Fibroblast of skin of left biceps (primary cell): Measurements from ENCODE around the gene C5orf34.
A peak's percentile ranks its signal among the peaks of the same experiment; 100 is the strongest.
"Not testable (repeated sequence)": the region's sequence is repeated elsewhere in the genome, so short reads cannot be mapped to it uniquely, and the experiment has no call there.

Source experiments
- DNase-seq, 2 experiments: peaks; one replicate each; pipeline ENCODE4 v3.0.0-alpha.2; 2013; ENCODE audit warnings: low read depth in 2 of 2

Gene C5orf34

DNA sequence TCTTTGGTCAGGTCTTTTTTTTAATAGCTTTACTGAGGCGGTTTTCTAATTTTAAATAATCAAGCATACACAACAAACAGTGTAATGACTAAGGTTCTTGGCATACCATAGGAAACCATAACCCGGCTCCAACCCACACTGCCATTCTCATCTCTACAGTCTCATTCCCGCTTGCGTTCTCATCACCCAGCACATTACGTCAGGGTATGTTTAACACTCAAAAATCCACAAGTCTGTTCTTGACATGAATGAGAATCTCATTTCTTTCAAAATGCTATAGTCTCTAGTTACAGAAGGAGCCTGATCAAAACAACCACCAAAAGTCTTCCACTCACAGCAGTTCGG lies 505 bp downstream of the C5orf34 start:
- peak in 1 of 2 experiments; percentile 15 for DNase-seq

DNA sequence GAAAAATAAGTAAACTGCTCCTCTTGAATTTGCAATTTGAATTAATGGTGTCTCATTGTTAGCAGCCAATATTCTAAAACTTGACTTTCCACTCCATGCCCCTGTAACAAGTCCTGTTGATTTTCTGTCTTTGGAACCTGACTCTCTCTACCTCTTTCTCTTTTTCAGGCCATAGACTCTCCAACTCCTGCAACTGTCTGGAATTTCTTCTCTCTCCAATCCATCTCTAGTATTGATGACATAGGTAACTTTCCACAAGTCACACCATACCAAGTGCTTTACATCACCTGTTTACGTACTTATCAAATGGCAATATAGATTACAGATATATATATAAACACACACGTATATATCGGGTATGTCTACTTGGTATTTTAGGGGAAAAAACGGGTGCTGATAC lies 923 bp downstream of the C5orf34 start:
- DNase-seq, result no peak

DNA sequence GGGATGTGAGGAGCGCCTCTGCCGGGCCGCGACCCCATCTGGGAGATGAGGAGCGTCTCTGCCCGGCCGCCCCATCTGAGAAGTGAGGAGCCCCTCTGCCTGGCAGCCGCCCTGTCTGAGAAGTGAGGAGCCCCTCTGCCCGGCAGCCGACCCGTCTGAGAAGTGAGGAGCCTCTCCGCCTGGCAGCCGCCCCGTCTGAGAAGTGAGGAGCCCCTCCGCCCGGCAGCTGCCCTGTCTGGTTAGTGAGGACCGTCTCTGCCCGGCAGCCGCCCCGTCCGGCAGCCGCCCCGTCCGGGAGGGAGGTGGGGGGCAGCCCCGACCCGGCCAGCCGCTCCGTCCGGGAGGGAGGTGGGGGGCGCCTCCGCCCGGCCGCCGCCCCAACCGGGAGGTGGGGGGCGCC lies 3.9 kb downstream of the C5orf34 start:
- not testable (repeated sequence) for DNase-seq

DNA sequence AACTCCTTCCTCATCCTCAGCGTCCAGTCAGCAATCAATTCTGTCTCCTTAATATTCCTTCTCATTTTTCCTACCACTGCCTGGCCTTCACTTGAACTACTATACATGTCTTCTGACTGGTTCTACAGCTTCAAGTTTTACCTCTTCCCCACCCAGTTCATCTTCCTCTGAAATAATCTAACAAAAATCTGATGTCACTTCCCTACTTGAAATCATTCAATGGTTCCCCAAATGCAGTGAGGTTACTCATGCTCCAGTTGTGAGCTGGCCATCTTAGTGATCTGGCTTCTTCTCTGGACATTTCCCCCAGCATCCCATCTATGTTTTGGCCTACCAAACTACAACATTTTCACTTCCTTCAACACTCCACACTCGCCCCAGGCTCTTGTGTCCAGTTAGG lies 16.4 kb downstream of the C5orf34 start:
- DNase-seq, result no peak

DNA sequence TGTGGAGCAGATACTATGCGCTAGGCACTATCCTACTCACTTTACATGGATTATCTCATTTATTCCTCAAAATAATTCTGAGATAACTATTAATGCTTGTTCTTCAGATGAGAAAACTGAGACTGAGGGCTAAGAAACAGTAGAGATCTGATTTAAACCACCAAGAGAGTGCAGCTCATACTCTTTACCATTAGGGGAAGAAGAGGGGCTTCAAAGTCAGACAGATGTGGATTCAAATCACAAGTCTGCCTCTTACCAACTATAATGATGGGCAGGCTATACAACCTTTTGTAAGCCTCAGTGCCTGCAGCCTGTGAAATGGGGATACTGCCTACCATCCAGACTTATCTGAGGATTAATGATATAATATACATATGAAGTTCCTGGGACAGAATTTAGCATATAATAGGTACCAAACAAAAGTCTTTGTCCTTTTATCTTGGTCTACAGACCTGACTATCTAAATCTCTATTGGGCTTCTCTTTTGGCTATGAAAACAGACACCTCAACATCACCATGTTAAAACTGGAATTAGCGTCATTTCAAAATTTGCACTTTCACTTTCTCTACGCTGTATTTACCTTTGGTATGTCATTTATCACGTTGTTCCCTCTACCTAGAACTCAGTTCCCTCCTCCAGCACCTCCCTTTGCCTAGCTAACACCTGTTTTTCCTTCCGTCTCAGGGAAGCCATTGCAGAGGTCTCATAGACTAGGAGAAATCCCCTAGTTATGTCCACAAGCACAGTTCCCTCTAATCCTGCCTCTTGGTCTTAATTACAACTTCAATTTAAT lies 17.4 kb downstream of the C5orf34 start:
- no peak for DNase-seq

DNA sequence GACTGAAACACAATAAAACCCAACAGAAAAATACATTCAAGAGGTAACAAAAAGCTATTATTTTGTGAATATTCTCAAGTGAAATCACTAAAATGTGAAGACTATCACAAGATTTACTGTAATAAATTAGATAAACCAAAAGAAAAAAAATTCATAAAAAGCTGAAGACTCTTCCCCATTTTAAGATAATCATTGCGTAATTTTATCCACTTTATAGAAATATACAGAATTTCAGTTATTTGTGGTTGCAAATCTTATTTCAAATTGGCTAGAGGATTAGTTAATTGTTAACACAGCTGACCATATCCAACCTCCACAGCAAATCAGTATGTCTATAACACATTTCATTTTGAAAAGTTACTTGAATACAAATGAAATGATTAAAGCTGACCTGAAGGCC lies 23.6 kb downstream of the C5orf34 start:
- DNase-seq, result no peak

DNA sequence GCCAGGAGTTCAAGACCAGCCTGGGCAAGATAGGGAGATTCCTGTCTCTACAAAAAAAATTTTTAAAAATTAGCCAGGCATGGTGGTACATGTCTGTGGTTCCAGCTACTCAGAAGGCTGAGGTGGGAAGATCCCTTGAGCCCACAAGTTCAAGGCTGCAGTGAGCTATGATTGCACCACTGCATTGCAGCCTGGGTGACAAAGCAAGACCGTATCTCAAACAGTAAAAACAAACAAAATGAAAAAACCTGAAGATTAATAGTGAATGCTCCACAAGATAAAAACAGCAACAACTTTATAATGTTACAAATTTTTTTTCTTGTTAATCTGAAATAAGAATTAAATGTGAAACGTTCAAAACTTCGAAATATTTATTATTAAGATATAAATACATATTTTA lies 28.6 kb downstream of the C5orf34 start:
- DNase-seq, result no peak

DNA sequence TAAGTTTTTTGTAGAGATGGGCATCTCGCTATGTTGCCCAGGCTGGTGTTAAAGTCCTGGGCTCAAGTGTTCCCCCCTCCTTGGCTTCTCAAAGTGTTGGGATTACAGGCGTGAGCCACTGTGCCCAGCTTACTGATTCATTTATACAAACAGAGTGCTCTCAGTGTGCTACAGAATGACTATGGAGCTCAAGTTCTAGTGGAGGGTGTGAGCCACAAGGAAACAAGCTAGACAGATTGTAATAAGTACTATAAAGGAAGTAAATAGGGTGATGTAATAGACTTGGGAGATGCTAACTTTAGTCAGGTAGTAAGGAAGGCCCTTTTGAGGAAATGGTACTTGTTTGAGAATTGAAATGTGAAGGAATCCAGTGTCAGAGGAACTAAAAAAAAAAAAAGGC lies 29.5 kb downstream of the C5orf34 start:
- DNase-seq, result no peak

DNA sequence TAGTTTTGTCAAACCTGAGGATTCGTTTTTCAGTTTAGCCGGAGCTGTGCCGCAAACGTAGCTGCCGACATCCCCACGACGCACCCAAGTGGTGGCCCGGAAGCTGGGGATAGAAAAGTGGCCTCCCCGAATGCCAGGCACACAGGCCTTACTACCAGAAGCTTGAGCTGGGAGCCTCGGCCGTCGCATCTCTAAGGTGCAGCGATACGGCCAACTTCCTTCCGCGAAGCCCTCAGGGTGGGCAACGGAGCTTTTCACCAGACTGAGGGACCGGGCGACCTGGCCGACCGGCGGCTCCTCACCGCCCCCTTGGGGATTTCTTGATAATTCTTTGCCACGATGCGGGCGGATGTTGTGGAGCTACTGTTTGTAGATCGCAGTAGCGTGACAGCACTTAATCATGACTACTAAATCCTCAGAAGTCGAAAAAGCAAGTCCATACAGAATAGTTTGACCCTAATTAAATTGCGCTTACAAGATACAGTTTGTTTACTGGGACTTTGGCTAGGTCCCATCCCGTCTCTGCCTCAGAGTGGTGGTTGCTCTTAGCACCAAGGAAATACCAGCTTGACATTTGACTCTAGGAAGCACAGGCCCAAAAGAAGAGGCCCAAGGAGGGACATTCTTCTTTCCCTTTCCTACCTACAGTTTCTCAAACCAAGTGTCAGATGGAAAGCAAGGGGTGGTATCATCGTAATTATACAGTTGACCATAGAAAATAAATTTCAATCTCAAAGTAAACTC lies 30.7 kb downstream of the C5orf34 start:
- DNase-seq, result peak; percentile 51

DNA sequence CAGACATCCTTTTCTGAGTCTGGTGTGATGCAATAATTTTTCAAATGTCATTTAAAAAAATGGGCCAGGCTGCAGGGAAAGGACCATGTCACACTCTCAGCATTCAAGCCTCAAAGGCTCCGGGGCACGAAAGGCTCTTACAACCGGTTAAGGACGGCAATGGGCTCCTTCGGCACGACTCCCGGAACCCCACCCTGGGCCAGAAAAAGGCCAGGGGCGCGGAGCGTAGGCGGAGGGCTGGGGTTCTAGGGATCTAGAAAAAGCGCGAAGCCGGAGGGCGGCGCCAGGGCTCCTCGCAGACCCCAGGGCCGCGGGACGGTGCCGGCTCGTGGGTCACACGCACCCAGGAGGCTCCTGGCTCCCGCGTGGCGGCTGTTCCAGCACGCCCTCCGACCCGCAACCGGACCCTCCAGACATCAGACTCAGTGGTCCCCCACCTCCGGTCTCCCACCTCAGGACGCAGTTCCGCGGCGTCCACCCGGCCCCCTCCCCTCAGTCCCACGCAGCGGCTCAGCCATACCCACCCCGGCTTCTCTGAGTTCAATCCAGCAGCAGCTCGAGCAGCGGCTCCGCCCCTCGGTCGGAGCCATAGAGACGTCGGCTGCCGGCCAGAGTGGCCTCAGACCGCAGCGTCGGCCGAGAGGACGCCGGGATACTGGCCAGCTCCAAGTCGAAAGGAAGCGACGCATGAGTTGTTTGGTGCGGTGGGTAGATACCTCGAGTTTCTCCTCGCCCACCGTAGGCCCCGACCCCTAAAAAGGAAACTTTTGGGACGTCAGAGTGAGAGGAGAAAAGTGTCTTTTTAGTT lies 31.4 kb downstream of the C5orf34 start, which contains the start of gene TMEM267:
Gene TMEM267, minus strand, starts transcription at position 568 of the 808 bp plus-strand sequence. CDS start 29,896 bp downstream, outside the sequence.
- peak; percentile 83 to 85 for DNase-seq

DNA sequence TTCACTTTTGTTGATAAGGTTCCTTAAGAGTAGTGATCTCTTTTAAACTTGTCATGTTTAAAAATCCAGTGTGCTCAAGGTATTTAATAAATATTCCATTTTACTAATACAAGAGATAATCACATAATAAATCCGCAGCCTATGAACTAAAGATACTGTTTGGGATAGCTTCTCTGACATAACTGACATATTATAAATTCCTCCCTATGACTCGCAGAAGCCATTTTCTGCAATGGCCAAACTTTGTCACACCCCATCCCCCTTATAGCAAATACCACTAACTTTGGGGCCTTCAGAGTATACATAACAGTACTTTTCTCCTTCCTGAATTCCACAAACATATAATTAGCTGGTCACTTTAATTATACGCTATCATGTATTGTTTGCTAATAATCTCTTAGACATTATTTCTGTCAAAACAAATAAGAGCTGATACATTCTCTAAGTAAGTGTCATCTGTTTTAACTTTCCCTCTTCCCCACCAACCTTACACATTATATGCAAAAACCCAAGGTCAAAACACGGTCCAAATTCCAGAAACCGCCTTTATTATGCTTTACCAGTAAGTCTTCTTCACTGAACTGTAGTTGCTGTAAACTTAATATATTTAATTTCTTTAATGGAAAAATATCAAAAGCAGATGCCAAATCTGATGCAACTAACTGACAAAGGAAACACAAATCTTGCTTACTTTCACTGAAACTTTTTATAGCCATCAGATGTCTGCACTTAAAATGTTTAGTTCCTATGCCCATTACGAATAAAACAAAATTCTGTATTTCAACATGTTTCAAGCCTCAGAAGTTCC lies 32.3 kb downstream of the C5orf34 start:
- DNase-seq, result peak; percentile 26 to 35

DNA sequence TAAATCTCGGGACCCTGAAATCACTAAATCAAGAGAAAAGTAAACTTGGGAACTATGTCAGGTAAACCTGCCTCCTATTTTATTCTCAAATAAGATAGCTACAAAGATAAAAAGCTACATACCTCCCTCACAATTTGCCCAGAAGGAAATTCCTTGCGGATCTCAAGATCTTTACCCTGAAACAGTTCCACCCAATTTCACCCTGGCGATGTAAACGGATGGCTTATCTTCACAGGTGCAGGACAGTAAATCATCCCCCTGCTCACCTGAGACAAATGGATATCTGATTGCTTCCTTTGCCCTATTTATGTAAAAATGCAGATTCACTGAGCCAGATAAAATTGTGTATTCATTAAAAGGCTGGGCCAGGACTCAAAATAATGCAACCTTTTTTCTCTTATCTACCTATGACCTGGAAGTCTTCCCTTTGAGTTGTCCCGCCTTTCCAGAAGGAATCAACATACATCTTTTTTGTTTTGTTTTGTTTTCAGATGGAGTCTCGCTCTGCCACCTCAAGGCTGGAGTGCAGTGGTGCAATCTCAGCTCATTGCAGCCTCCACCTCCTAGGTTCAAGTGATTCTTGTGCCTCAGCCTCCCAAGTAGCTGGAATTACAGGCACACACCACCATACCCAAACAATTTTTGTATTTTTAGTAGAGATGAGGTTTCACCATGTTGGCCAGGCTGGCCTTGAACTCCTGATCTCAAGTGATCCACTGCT lies 45.1 kb downstream of the C5orf34 start:
- no peak for DNase-seq

DNA sequence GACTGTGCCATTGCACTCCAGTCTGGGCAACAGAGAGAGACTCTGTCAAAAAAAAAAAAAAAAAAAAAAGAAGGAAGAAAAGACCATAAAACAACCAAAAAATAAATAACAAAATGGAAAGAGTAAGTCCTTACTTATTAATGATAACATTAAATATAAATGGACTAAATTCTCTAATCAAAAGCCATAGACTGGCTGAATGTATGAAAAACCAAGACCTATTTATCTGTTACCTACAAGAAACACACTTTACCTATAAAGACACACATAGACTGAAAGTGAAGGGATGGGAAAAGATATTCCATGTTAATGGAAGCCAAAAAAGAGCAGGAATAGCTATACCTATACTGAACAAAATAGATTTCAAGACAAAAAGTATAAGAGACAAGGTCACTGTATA lies 47.8 kb downstream of the C5orf34 start:
- DNase-seq, result no peak

DNA sequence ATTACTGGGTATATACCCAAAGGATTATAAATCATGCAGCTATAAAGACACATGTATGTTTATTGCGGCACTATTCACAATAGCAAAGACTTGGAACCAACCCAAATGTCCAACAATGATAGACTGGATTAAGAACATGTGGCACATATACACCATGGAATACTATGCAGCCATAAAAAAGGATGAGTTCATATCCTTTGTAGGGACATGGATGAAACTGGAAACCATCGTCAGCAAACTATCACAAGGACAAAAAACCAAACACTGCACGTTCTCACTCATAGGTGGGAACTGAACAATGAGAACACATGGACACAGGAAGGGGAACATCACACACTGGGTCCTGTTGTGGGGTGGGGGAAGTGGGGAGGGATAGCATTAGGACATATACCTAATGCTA lies 49.5 kb downstream of the C5orf34 start:
- not testable (repeated sequence) for DNase-seq

DNA sequence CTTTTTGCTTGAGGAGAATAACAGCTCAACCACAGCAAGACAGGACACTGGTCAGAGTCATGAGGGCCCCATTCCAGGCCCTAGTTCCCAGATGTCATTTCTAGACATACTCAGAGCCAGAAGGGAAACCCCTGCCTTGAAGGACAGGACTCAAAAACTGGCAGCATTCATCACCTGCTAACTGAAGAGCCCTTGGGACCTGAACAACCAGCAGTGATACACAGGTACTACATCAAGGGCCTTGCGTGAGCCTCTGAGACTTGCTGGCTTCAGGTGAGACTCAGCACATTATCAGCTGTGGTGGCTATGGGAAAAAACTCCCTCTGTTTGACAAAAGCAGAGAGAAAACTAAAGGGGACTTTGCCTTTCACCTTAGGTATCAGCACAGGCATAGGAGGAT lies 53.9 kb downstream of the C5orf34 start:
- no peak for DNase-seq

DNA sequence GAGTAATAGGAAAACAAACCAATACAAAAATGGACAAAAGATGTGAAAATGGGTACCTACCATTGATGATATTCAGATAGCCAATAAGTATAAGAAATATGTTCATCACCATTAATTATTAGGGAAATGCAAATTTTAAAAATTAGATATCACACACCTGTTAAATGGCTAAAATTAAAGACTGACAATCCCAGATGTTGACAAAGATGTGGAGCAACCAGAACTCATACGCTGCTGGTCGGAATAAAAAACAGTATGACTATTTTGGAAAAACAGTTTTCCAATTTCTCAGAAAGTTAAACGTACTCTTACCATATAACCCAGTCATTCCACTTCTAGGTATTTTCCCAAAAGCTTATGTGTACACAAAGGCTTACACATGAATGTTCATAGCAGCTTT lies 58.4 kb downstream of the C5orf34 start:
- DNase-seq, result no peak

DNA sequence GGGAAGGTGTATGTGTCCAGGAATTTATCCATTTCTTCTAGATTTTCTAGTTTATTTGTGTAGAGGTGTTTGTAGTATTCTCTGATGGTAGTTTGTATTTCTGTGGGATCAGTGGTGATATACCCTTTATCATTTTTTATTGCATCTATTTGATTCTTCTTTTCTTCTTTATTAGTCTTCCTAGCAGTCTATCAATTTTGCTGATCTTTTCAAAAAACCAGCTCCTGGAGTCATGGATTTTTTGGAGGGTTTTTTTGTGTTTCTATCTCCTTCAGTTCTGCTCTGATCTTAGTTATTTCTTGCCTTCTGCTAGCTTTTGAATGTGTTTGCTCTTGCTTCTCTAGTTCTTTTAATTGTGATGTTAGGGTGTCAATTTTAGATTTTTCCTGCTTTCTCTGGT lies 73.4 kb downstream of the C5orf34 start:
- DNase-seq, result not testable (repeated sequence)

DNA sequence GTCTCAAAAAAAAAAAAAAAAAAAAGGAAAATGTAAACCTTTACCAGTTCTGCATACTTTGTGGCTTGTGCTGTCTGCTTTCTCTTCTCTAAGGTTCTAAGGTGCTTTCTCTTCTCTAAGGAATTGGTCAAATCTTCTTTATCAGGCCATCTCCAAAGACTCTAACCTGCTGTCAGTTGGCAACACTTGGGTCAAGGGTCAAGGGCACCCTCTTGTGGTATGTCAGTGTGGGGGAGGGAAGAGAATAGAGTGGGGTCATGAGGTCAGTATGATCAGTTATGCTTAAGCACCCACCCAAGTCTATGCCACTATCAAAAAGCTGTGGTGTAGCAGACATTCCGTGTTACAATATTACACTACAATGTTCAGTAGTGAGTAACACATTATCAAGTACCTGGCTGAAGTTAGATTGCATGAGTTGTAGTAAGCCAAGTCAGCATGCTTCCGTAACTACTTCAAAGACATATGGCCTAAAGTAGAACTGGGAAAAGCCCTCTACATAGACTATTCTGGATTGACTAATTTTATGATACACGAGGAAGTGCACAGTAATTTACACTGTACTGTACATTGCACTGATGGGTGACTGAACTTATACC lies 77.8 kb downstream of the C5orf34 start:
- DNase-seq, result no peak
